ENCODE data around the gene KLHL29.

Gene KLHL29

GRCh38 chr2:23599667-23600066 is 214.7 kb downstream of the KLHL29 start:
- DNase-seq, result no peak

GRCh38 chr2:23600346-23600745 is 215.4 kb downstream of the KLHL29 start:
- no peak for DNase-seq

- DNase-seq, result no peak
Observed at GRCh38 chr2:23601301-23601965, 216.5 kb downstream of the KLHL29 start.

GRCh38 chr2:23602116-23602515 is 217.1 kb downstream of the KLHL29 start:
- no peak for DNase-seq

GRCh38 chr2:23603156-23603555 is 218.2 kb downstream of the KLHL29 start:
- no peak for DNase-seq

GRCh38 chr2:23603581-23603980 is 218.6 kb downstream of the KLHL29 start:
- DNase-seq, result no peak

GRCh38 chr2:23604731-23605130 is 219.8 kb downstream of the KLHL29 start:
- DNase-seq, result no peak

- no peak for DNase-seq
Observed at GRCh38 chr2:23605236-23605635, 220.3 kb downstream of the KLHL29 start.

GRCh38 chr2:23606196-23606595 is 221.2 kb downstream of the KLHL29 start:
- no peak for DNase-seq

- no peak for DNase-seq
Observed at GRCh38 chr2:23606968-23607367, 222.0 kb downstream of the KLHL29 start.

- no peak for DNase-seq
Observed at GRCh38 chr2:23607925-23608324, 222.9 kb downstream of the KLHL29 start.

- DNase-seq, result no peak
Observed at GRCh38 chr2:23609254-23609653, 224.3 kb downstream of the KLHL29 start.

GRCh38 chr2:23611839-23612238 is 226.9 kb downstream of the KLHL29 start:
- no peak for DNase-seq

GRCh38 chr2:23614701-23615100 is 229.7 kb downstream of the KLHL29 start:
- DNase-seq, result no peak

- no peak for DNase-seq
Observed at GRCh38 chr2:23615216-23616020, 230.4 kb downstream of the KLHL29 start.

- no peak for DNase-seq
Observed at GRCh38 chr2:23616630-23617029, 231.7 kb downstream of the KLHL29 start.

GRCh38 chr2:23617167-23617810 is 232.3 kb downstream of the KLHL29 start:
- DNase-seq, result no peak

- DNase-seq, result no peak
Observed at GRCh38 chr2:23617811-23618215, 232.8 kb downstream of the KLHL29 start.

- DNase-seq, result no peak
Observed at GRCh38 chr2:23618265-23618664, 233.3 kb downstream of the KLHL29 start.

GRCh38 chr2:23618794-23619530 is 234.0 kb downstream of the KLHL29 start:
- no peak for DNase-seq

- no peak for DNase-seq
Observed at GRCh38 chr2:23619941-23620340, 235.0 kb downstream of the KLHL29 start.

GRCh38 chr2:23620841-23621341 is 235.9 kb downstream of the KLHL29 start:
- DNase-seq, result no peak

- DNase-seq, result no peak
Observed at GRCh38 chr2:23621616-23622015, 236.6 kb downstream of the KLHL29 start.
